ENCODE measurements around the gene IFNL3.
"Not testable (repeated sequence)": the region's sequence is repeated elsewhere in the genome, so short reads cannot be mapped to it uniquely, and the experiment has no call there.

The IFNL3 gene

DNA sequence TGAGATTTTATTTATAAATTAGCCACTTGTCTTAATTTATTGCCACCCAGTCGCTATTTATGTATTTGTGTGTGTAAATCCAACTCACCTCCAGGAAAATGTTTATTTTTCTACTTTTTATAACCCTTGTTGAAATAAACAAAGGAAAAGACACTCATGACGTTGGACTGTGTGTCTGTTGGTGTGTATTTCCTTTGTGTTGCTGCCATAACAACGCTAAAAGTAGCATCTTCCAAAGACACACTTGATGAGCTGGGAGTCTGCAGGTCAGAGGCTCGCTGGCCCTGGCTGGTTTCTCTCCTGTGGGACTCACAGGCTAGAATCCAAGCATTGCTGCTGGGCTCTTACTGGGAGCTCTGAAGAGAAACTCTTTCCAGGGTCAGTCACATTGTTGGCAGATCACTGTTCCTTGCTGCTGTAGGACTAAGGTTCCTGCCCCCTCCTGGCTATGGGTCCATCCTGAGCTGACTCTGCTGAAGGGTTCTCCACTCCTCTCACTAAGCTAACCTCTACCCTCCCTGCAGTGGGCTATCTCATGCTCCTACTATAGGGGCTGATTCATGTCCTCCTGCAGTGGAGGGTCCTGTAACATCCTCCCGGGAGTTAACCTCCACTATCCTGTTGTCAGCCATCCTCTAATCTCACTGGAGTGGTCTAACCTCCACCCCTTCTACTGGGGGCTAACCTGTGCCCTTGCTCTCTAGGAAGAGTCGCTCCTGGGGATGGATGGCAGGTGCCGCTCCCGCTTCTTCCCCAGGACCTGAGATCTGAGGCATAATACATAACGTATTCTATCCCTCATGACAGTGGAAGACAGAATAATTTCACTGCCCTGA is 25.4 kb upstream of the IFNL3 start:
- DNase-seq (ENCODE audit: low read depth), result no peak
- TF ChIP-seq CTCF (IDR thresholded peaks at IDR 0.05; ENCODE audit: low read depth, low read length, missing control alignments), result no peak
- no peak overlapping the region for H3K4me3 ChIP-seq (ENCODE audit: low read depth, low read length)

- H3K4me3 ChIP-seq (ENCODE audit: low read depth, low read length); DNase-seq (ENCODE audit: low read depth): not testable (repeated sequence)
Measured at GRCh38 chr19:39269369-39269768, 24.6 kb upstream of the IFNL3 start.

DNA sequence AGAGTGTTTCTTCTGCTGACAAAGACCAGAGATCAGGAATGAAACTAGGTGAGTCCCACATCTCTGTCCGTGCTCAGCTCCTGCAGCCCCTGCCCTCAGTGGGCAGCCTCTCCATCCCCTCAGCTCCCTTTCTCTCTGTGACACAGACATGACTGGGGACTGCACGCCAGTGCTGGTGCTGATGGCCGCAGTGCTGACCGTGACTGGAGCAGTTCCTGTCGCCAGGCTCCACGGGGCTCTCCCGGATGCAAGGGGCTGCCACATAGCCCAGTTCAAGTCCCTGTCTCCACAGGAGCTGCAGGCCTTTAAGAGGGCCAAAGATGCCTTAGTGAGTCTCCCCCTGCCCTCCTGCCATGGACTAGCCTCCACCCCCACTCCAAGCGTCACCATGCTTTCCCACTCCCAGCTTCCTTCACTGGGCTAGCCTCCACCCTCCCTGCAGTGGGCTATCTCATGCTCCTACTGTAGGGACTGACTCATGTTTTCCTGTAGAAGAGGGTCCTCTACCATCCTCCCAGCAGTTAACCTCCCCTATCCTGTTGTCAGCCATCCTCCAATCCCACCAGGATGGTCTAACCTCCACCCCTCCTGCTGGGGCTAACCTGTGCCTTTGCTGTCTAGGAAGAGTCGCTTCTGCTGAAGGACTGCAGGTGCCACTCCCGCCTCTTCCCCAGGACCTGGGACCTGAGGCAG is 23.9 kb upstream of the IFNL3 start:
- DNase-seq (ENCODE audit: low read depth); H3K4me3 ChIP-seq (ENCODE audit: low read depth, low read length): not testable (repeated sequence)

GRCh38 chr19:39268085-39268484 is 23.3 kb upstream of the IFNL3 start, which contains the start of gene IFNL2:
Gene IFNL2 (plus strand): TSS chr19:39268396. CDS start chr19:39268569, 173 bp downstream.
- not testable (repeated sequence) for DNase-seq (ENCODE audit: low read depth); H3K4me3 ChIP-seq (ENCODE audit: low read depth, low read length)

DNA sequence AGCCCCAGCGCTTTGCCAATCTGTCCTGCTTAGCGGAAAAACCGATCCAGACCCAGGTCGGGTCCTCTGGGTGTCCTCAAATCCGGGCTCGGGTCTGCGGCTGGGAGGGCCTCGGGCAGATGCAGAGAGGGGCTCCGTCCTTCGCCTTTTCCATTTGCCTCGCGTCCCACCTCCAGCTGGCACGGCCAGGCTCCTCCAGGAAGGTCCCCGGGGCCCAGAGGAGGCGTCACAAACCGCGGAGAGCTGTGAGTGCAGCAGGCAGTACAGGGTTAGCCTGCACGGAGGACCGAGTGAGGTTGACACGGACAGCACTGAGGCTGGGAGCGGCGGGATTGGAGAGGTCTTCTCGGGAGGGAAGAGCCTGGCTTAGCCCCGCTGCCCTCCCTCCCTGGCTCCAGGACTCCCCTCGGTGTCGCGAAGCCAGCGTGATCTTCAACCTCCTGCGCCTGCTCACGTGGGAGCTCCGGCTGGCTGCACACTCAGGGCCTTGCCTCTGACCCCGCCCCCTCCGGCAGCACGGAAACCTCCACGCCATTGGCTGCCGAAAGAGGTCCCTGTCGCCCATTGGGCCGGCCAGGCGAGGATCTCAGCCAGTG is 20.6 kb upstream of the IFNL3 start:
- no peak overlapping the region for H3K4me3 ChIP-seq (ENCODE audit: low read depth, low read length)
- DNase-seq (ENCODE audit: low read depth), result no peak
- no peak for TF ChIP-seq CTCF (IDR thresholded peaks at IDR 0.05; ENCODE audit: low read depth, low read length, missing control alignments)

GRCh38 chr19:39264306-39265290 is 19.8 kb upstream of the IFNL3 start:
- no peak for DNase-seq (ENCODE audit: low read depth)
- no peak overlapping the region for H3K4me3 ChIP-seq (ENCODE audit: low read depth, low read length)
- TF ChIP-seq CTCF (IDR thresholded peaks at IDR 0.05; ENCODE audit: low read depth, low read length, missing control alignments), result no peak

DNA sequence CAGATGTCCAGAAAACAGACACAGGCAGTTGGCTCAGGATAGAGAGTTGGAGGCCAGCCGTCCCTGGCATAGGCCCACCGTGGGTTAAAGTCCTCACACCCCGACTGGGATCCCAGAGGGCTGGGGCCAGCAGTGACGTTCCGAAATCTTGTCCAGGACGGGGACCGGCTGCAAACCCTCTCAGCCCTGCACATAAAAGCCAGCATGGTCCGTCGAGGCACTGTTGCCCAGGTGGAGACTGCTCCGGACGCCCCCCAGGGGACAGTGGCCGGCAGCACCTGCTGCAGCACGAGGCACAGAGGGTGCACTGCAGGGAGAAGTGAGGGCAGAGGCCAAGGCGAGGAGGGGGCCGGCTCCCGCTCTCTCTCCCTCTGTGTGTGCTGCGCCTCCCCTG is 19.1 kb upstream of the IFNL3 start:
- no peak overlapping the region for H3K4me3 ChIP-seq (ENCODE audit: low read depth, low read length)
- no peak for DNase-seq (ENCODE audit: low read depth)
- no peak for TF ChIP-seq CTCF (IDR thresholded peaks at IDR 0.05; ENCODE audit: low read depth, low read length, missing control alignments)

DNA sequence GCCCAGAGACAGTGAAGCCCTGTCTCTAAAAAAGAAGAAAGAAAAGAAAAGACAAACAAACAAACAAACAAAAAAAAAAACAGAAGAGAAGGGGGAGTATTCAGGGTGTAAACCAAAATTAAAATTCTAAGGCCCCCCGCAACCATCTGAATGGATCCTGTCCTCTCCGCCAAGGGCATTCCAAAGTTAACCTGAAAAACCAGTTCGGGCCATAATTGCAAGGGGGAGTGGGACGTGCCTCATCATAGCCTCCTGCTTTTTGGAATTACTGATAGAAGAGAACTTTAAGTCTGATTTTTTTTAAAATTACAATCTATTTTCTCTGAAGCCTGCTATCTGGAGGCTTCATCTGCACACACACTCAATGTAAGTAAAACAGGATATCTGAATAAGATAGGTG is 17.7 kb upstream of the IFNL3 start:
- no peak overlapping the region for H3K4me3 ChIP-seq (ENCODE audit: low read depth, low read length)
- TF ChIP-seq CTCF (IDR thresholded peaks at IDR 0.05; ENCODE audit: low read depth, low read length, missing control alignments), result no peak
- no peak for DNase-seq (ENCODE audit: low read depth)
